NK-92 (cell line): ENCODE measurements around the gene SLC36A3.
"Not testable (repeated sequence)": the region's sequence is repeated elsewhere in the genome, so short reads cannot be mapped to it uniquely, and the experiment has no call there.

Experiments used
- DNase-seq: peaks from one replicate; lab custom pipeline; 2025; ENCODE audit not compliant: unreplicated experiment; lab: John Stamatoyannopoulos, UW

SLC36A3 gene

DNA sequence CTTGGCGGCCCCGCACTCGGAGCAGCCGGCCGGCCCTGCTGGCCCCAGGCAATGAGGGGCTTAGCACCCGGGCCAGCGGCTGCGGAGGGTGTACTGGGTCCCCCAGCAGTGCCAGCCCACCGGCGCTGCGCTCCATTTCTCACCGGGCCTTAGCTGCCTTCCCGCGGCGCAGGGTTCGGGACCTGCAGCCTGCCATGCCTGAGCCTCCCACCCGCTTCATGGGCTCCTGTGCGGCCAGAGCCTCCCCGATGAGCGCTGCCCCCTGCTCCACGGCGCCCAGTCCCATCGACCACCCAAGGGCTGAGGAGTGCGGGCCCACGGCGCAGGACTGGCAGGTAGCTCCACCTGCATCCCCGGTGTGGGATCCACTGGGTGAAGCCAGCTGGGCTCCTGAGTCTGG is 5.7 kb upstream of the SLC36A3 start:
- DNase-seq = not testable (repeated sequence)

DNA sequence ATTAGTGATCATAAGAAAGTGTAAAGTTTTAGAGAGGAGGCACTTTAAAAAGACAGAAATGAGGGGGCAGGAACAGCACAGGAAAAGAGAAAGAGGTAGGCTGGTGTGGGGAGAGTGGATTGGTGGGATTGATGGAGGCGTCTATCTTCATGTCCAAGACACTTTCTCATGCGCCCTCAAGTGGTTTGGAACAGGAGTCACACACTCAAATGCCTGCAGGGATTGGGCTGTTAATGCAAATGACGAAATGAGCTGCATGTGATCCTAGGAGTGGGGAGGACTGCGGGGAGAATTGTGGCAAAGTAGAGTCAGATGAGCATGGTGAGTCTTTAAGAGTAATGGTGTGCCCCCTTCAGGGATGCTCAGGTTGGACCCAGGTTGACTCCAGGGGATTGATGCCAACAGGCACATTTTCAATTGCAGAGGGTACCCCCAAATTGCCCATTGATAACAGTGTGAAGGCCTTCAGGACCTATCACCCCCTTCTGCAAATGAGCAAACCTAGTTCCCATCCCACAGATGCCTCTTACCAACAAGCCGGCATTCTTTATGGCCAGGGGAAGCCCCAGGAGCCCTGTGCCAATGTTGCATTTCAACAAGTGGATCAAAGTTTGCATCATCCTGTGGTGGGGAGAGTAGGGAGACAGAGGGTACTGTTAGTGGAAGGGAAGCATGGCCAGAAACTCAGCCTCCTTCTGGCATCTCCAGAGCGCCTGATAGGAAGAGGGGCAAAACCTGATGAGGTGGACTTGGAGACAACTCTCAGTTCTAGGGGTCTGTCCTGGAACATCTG is 5.3 kb downstream of the SLC36A3 start:
- DNase-seq = no peak

DNA sequence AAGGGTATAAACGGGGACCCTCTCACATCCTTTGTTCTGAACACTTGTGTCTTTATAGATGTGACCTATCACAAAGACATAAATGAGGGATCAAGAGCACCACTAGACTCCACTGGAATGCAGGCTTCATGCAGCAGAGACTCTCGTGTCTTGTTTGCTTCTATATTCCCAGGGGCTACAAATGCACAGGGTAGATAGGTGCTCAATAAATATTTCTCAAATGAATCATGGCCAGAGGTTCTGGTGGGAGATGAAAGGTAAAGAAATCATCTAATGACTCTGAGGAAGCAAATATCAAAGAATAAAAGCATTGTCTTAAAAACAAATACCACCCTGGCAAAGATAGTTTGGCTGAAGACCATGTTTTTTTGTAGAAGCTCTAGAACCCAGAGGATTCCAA is 6.6 kb downstream of the SLC36A3 start:
- no peak for DNase-seq

DNA sequence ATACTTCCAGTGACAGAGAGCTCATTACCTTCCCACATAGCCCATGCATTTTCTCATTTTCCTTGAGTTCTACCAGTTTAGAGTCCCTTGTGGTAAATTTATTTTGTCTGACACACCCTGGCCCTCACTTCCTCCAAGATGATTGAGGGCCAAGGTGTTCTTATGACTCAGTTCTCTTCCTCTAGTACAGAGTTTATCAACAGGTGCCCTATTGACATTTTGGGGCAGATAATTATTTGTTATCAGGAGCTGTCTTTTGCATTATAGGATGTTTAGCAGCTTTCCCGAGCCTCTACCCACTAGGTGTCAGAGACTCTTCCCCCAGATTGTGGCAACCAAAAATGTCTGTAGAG is 7.1 kb downstream of the SLC36A3 start:
- DNase-seq = no peak

DNA sequence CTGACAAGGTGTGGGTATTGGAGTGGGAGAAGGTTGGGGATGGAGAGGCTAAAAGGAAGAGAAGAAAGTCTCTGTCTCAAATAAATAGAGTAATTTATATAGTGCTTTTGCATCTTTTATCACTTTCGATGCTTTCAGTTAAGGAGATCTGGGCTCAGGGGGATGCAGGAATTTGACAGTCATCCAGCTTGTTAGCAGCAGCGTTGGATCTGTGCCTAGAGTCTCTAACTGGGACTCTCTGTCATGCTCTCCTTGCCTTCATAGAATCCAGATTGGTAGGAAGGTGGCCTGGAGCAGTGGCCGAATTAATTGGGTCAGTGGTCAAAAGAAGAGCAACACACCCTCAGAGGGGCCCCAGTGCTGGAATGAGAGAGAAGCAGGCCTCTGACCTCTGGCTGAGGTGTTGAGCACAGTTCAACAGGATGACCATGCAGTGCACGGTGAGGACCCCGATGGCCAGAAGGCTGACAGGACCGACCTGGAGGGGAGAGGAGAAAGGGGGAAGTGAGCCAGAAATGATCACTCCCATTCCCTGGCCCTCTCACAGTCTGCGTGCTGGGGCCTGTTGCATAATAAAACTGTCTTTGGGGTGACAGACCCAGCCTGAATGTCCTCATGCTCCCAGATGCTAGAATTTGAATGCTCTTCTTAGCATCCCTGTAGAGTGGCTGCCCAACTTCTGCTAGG is 7.6 kb downstream of the SLC36A3 start:
- no peak for DNase-seq

DNA sequence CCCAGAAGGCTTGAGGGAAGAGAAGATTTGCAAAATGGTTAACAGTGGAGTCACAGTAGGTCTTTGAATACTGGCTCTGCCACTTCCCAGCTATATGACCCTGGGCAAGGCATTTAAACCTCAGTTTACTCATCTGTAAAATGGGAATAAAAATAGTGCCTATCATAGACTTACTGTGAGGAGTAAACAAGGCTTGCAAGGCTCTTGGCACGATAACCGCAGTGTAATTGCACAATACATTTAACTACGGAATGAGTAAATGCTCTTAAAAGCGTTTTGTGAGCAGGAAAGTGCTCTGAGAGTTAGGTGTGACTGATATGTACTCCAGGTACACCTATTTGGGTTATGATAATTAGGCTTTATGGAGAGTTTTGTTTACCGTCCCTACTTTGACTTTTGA is 8.4 kb downstream of the SLC36A3 start:
- DNase-seq = no peak

DNA sequence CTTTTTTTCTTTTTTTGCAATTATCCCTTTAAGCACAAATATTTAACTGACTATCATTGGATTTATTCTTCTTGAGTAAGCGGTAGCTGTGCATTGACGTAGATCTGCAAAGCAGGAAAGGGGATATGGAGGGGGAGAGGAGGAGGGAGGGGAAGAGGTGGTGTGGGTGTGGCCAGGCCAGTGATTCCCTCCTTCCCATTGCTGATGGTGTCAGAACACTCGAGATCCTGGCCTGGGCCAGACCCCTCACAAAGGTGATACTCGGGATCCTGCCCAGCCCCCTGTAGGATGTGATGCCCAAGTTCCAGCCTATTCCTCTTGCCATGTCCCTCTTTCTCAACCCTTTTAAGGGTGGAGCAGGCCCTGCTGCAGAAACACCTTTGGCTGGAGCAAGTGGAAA is 9.9 kb downstream of the SLC36A3 start:
- DNase-seq = no peak

DNA sequence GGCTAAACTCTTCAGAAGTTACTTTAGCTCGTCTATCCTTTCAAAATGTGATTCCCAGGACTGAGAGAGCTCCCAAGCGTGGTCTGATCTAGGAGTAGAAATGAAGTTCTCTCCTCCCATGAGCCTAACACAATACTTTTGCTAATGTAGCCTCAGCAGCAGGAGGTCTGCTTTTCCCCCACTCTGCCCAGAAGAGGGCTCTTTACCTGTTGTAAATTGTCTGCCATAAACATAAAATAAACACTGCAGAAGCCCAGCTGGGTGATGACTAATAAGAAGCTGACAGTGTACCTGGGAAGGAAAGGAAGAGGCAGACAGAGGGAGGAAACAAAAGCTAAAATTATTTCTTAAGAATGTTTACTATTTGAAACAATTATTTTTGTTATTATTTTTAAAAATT is 15.4 kb downstream of the SLC36A3 start:
- DNase-seq = no peak

DNA sequence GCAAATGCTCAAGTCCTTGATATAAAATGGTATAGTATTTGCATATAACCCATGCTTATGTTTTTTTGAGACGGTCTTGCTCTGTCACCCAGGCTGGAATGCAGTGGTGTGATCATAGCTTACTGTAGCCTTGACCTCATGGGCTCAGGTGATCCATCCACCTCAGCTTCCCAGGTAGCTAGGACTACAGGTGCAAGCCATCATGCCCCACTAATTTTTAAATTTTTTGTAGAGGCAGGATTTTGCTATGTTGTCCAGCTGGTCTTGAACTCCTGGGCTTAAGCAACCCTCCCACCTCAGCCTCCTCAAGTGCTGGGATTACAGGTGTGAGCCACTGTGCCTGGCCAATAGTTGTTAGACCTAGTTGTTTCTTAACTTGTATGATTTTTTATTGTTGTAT is 17.3 kb downstream of the SLC36A3 start:
- DNase-seq = no peak

DNA sequence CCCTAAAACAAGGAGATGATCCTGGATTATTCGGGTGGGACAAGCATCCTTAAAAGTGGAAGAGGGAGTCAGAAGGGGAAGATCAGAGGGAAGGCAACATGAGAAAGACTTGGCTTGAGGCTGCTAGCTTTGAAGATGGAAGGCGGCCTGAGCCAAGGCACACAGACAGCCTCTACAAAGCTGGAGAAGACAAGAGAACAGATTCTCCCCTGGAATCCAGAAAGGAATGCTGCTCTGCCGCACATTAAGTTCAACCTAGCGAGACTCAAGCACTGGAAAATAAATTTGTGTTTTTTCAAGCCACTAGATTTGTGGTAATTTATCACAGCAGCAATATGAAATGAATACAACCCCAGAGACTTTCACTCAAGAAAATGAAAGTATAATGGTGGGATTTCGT is 17.9 kb downstream of the SLC36A3 start:
- DNase-seq = no peak

DNA sequence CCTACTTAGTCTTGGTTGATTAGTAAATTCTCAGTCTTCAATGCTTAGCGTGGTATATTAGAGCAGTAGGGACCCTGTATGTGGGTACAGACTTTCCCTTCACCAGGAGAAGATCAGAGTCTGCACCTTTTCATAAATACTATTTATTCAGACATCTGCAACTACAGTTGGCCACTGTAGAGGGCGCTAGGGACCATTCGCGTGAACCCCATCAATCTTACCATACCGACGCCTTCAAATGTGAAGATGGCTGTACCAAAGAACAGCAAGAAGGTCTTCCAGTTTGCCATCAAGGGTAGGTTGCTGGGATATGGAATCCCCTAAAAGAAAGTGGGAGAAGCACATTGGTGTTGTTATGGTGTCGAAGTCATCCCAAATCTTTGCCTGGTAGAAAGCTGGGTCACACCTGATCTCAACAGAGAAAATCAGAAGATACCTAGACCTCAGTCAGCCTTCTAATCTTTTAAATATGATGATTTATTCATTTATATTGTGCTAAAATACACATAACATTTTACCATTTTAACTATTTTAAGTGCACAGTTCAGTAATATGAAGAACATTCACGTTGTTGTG is 19.1 kb downstream of the SLC36A3 start:
- DNase-seq = no peak

DNA sequence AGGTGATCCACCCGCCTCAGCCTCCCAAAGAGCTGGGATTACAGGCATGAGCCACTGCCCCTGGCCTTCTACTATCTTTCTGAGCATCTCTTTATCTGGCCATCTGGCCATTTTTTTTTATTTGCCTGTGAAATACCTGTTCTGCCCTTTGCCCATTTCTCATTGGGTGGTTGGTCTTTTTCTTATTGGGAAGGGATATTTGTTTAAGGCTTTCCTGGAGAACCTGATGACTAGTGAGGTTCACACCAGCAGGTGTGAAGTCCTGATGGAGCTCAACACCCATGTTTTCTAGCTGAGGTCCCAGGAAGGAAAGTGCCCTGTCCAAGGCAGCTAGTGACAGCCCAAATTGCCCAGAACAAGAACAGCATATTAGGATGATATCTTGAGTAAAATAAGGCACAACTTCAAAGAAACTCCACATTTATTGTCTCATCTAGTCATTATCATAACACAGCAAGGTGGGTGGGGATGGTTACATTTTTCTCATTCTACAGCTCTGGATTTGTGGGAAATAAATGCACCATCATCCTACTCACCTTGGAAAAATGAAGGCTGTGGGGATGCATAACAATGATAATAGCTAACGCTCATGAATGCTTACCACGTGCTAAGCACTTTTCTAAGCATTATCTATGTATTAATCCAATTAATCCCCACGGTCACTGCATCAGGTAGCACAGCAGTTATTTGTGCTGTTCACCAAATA is 20.3 kb downstream of the SLC36A3 start:
- DNase-seq = no peak

DNA sequence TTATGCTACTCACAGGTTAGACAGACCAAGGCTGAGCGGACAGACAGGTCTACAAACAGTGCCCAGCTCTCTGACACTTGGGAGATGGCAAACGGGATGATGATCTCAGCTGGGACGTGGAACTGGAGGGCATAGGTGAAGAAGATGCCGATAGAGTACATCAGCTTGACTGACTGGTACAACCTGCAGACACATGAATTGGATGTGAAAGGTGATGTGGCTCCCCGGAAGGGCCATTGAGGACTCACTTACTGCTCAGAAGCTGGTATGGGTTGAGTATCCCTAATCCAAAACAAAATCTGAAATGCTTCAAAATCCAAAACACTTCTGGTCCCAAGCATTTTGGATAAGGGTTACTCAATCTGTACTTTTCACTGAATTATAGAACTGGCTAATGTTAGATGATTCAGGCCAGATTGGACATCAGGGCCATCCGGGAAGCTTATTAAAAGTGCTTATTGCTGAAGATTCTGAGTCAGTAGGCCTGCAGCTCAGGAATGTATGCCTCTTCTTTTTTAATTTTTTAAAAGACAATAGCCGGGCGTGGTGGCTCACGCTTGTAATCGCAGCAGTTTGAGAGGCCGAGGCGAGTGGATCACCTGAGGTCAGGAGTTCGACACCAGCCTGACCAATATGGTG is 22.4 kb downstream of the SLC36A3 start:
- DNase-seq = no peak

DNA sequence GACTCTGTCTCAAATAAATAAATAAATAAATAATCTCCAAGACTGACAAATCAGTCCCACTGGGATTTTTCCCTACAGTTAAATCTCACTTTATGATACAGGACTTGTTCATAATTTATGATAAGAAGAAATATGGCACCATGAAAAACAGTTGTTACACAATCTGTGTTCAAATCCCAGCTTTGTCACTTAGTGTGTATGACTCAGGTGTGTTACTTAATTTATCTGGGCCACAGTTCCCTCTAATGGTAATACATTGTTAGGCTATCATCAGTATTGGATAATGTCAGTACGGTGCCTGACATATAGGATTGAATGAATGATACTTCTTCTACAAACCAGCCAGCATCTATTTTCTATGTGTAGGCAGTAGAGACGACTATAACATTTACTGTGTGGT is 23.1 kb downstream of the SLC36A3 start:
- no peak for DNase-seq

DNA sequence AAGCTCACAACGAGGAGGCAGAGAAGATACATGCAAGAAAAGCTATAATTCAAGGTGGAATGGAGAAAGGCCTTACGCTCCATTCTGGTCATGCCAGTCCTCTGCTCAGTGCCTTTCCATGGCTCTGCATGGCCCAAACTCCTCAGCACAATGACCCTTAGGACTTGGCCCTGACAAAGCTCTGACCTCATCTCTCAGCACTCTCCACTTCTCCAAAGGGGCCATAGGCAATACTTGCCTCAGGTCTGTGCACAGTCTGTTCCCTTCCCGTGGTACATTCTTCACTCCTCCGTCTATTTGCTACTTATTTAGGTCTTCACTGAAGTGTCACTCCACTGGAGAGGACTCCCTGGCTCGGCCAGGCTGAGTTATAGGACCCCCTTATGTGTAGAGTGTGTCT is 24.7 kb downstream of the SLC36A3 start:
- DNase-seq = no peak

DNA sequence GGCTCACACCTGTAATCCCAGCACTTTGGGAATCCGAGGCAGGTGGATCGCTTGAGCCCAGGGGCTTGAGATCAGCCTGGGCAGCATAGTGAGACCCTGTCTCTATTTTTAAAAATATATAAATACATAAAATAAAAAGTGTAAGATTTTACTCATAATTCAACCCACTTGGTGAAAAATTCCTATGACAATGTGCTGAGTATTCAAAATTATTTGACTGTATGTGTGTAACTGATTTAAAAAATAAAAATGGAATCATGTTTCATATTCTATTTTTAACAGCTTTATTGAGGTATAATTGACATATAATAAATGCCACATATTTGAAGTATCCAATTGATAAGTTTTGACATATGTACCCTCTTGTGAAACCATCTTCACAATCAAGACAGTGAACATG is 27.8 kb downstream of the SLC36A3 start:
- DNase-seq = no peak

DNA sequence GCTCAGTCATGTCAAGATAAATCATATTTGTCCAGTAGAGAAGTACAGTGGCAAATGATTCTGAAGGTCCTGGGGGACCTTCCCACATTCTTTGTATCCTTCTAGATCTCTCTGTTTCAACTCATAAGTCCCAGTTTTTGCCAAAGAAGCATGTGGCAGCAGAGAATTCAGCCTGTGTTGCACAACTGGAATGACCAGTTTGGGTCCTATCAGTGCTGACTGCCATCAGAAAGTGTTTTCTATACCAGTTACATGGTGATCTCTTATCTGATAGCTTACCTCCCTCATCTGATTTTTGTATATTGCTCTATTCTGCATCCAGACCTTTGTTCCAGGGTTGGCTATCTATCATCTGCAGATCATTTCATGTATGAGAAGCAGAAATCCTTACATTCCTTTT is 28.9 kb downstream of the SLC36A3 start:
- DNase-seq = no peak

DNA sequence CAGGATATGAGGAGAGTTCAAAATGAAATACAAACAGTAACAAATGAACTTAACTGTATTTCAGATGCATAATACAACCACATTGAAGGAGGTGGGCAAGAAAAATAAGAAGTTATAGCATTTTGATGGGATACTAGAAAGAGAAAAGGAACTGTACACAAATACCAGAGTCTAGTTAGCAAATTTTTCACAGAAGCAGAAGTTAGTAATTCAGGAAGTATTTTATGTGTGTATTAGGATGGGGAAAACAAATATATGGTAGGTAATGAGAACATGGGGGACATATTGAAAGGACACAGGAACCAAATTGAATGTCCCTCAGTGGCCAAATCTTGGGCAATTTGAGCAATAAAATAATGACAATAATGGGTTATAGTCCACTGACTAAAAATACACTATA is 32.2 kb downstream of the SLC36A3 start:
- DNase-seq = no peak

DNA sequence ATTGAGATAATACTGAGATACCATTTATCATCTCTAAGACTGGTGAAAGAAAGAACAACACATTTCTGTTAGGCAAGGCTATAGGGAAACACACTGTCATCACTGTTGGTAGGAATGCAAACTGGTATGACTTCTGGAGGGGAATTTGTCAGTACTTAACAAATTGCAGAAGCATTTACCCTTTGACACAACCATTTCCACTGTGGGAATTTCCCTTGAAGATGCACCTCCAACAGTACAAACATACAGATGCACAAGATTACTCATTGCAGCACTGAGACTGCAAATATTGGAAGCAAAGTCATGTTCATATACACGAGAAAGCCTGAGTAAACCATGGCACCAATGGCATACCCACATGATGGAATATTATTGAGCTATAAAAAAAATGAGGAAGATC is 33.0 kb downstream of the SLC36A3 start:
- no peak for DNase-seq

DNA sequence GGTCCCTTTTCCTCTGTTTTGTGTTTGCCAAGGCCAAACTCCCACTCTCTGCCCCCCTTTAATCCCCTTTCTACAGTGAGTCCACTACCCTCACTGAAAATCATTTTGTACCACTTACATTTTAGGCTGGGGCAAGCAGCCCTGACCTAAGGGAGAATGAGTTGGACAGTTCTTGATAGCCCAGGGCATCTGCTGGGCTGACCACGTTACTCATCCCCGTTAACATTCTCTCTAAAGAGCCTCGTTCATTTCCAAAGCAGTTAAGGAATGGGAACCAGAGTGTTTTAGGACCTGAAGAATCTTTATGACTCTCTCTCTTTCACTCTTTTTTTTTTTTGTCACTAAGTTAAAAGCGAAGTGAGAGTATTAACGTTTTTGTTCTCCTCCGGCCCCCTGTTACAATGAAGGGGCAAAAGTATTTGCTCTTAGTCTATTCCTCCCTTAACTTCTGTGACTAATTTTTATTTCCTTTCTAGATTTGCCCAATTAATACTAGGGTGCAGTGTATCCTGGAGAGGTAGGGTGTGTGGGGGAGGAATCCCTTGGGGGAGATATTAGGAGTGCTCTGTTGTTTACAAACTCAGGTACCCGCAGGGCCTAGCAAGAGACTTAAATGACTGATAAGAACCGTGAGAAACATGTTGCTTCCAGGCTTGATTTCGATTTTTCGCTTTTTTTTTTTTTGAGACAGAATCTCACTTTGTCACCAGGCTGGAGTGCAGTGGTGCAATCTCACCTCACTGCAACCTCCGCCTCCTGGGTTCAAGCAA is 35.9 kb downstream of the SLC36A3 start:
- no peak for DNase-seq

DNA sequence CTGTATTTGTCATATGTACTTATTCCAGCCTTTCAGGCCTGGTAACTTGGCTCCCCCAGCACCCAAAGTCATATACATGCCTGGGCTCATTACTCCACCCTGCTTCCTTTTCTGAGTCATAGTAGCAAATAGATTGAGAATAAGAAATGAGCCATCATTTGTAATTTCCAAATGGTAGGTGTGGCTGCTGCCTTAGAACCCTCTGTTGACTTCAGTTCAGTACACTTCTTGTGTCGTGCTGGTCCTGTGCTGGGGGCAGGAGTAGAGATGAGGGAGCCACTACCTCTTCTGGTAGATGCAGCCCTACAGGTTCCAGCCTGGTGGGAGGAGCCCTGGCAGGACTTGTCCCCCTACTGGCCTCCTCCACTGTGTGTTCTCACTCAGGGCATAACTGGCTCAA is 39.5 kb downstream of the SLC36A3 start:
- no peak for DNase-seq
